Cardiac fibroblast (primary cell): ENCODE measurements around the gene ENTPD7.
A peak's percentile ranks its signal among the peaks of the same experiment; 100 is the strongest.

Source experiments
- DNase-seq, 2 donors: peaks; one replicate each; pipeline versions ENCODE4 v3.0.0 to v3.0.0-alpha.2; 2010; ENCODE audit warnings: low read depth in 2 of 2
- H3K4me3 ChIP-seq, 2 donors: replicated peaks in 1 of 2; 1 replicate in 1 of 2; 2 replicates in 1 of 2; pipeline ENCODE4 v1.5.1; 2011; ENCODE audit warnings: low read depth in 2 of 2, low read length in 2 of 2, mild to moderate bottlenecking in 2 of 2, moderate library complexity in 1 of 2
- CTCF ChIP-seq: IDR thresholded peaks from one replicate; pipeline ENCODE4 v1.5.1; 2011; ENCODE audit warnings: low read depth, mild to moderate bottlenecking, low read length, inconsistent platforms

ENTPD7 gene

GRCh38 chr10:99659868-99660366 is 608 bp downstream of the ENTPD7 start:
- peak overlapping the region; percentile 89 to 91 for H3K4me3 ChIP-seq
- no peak for TF ChIP-seq CTCF
- DNase-seq: no peak

GRCh38 chr10:99660662-99661376 is 1.5 kb downstream of the ENTPD7 start:
- DNase-seq: peak in 1 of 2 donors; percentile 53

GRCh38 chr10:99661377-99661763 is 2.1 kb downstream of the ENTPD7 start:
- DNase-seq: peak; percentile 65 to 94
- no peak for TF ChIP-seq CTCF
- H3K4me3 ChIP-seq: peak overlapping the region in 1 of 2 donors; percentile 16

More at GRCh38 chr10:99660662-99661376, 1.5 kb downstream of the ENTPD7 start:
- peak overlapping the region in 1 of 2 donors; percentile 91 for H3K4me3 ChIP-seq
- TF ChIP-seq CTCF: no peak

GRCh38 chr10:99665304-99665703 is 6.0 kb downstream of the ENTPD7 start:
- DNase-seq: no peak
- TF ChIP-seq CTCF: no peak
- H3K4me3 ChIP-seq: no peak overlapping the region

- H3K4me3 ChIP-seq: no peak overlapping the region
- TF ChIP-seq CTCF: no peak
- DNase-seq: peak; percentile 13 to 78
These were observed 7.9 kb downstream of the ENTPD7 start for GRCh38 chr10:99667108-99667751.

- TF ChIP-seq CTCF: no peak
- no peak overlapping the region for H3K4me3 ChIP-seq
- DNase-seq: no peak
These were observed 12.1 kb downstream of the ENTPD7 start for GRCh38 chr10:99671386-99671785.
